ENCODE measurements around the gene DAZAP2.

DAZAP2 gene

GRCh38 chr12:51205350-51205749 is 33.3 kb upstream of the DAZAP2 start:
- no peak for DNase-seq (ENCODE audit: extremely low read depth, low read depth)
- TF ChIP-seq CTCF (IDR thresholded peaks at IDR 0.05; ENCODE audit: low read depth, low read length) = no peak

- DNase-seq (ENCODE audit: extremely low read depth, low read depth) = no peak
- no peak for TF ChIP-seq CTCF (IDR thresholded peaks at IDR 0.05; ENCODE audit: low read depth, low read length)
Measured at GRCh38 chr12:51208016-51208660, 30.5 kb upstream of the DAZAP2 start.

- DNase-seq (ENCODE audit: extremely low read depth, low read depth) = no peak
- no peak for TF ChIP-seq CTCF (IDR thresholded peaks at IDR 0.05; ENCODE audit: low read depth, low read length)
Measured at GRCh38 chr12:51209259-51209658, 29.4 kb upstream of the DAZAP2 start.

- TF ChIP-seq CTCF (IDR thresholded peaks at IDR 0.05; ENCODE audit: low read depth, low read length) = no peak
Measured at GRCh38 chr12:51210690-51211395, 27.8 kb upstream of the DAZAP2 start.

GRCh38 chr12:51214895-51215294 is 23.7 kb upstream of the DAZAP2 start:
- no peak for DNase-seq (ENCODE audit: extremely low read depth, low read depth)
- no peak for TF ChIP-seq CTCF (IDR thresholded peaks at IDR 0.05; ENCODE audit: low read depth, low read length)

More at GRCh38 chr12:51210690-51211395, 27.8 kb upstream of the DAZAP2 start:
- no peak for DNase-seq (ENCODE audit: extremely low read depth, low read depth)

- TF ChIP-seq CTCF (IDR thresholded peaks at IDR 0.05; ENCODE audit: low read depth, low read length) = no peak
- no peak for DNase-seq (ENCODE audit: extremely low read depth, low read depth)
Measured at GRCh38 chr12:51216642-51217041, 22.0 kb upstream of the DAZAP2 start.

- peak; percentile 35 for TF ChIP-seq CTCF (IDR thresholded peaks at IDR 0.05; ENCODE audit: low read depth, low read length)
- no peak for DNase-seq (ENCODE audit: extremely low read depth, low read depth)
Measured at GRCh38 chr12:51217133-51217967, 21.3 kb upstream of the DAZAP2 start.
